GM13976 (cell line): Measurements from ENCODE around the gene SDK1.

Experiments used
- DNase-seq: peaks from one replicate; pipeline ENCODE4 v3.0.0; 2012; ENCODE audit warnings: low spot score
- CTCF ChIP-seq: IDR thresholded peaks from 2 replicates; pipeline ENCODE4 v1.5.1; 2012; ENCODE audit warnings: borderline replicate concordance, mild to moderate bottlenecking; ENCODE audit not compliant: insufficient read depth; ENCODE audit errors: extremely low read depth, missing control alignments, control extremely low read depth
- in situ Hi-C: fragments of 300-500 bp; cut with MboI; formaldehyde crosslinking; loops from one replicate; pipeline ENCODE4 v1.12.0; 2022; ENCODE audit warnings: low sequenced_read_pairs, mixed read lengths, inconsistent platforms; ENCODE audit not compliant: unreplicated experiment

Gene SDK1

GRCh38 chr7:4022265-4022664, 721.2 kb downstream of the SDK1 start:
- in situ Hi-C loops: no loop called here
- no peak for DNase-seq
- TF ChIP-seq CTCF: no peak

DNA sequence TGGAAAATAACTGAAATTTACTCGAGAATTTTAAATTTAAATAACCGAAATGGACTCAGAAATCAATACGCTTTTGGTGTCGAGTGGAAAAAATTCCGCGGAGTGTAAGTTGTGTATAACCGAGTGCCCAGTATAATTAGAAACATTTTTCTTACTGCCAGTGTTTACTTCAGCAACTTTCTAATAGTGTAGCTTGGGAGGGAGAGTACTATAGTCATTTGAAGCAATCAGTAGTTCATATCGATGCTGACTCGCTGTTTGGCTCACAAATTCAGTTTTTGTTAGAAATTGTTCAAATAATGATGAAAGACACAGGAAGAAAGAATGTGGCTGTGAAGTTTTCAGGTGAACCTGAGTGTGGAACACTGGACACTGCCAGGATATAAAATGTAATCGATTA, 722.5 kb downstream of the SDK1 start:
- TF ChIP-seq CTCF: no peak
- in situ Hi-C loops: no loop called here
- no peak for DNase-seq

GRCh38 chr7:4024133-4024532, 723.1 kb downstream of the SDK1 start:
- in situ Hi-C loops: no loop called here
- TF ChIP-seq CTCF: no peak
- DNase-seq: no peak

DNA sequence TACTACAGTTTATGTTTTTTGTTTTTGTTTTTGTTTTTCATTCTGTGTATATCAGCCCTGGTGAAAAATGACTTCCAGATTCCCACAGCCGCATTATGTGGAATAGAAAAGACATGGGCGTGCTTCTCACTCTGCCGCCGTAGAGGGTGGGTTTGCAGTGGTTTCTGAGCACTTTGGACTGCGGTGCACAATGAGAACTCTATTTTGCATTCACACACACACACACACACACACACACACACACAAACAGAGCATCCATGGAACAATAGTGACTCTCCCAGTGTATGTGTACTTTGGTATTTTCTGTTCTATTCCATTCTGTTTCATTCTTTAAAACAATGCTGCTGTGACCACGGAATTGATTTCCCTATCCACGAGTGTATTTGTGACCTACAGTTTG, 723.8 kb downstream of the SDK1 start:
- no peak for DNase-seq
- in situ Hi-C loops: no loop called here
- TF ChIP-seq CTCF: no peak

GRCh38 chr7:4025210-4025609, 724.2 kb downstream of the SDK1 start:
- in situ Hi-C loops: no loop called here
- no peak for TF ChIP-seq CTCF
- DNase-seq: no peak

DNA sequence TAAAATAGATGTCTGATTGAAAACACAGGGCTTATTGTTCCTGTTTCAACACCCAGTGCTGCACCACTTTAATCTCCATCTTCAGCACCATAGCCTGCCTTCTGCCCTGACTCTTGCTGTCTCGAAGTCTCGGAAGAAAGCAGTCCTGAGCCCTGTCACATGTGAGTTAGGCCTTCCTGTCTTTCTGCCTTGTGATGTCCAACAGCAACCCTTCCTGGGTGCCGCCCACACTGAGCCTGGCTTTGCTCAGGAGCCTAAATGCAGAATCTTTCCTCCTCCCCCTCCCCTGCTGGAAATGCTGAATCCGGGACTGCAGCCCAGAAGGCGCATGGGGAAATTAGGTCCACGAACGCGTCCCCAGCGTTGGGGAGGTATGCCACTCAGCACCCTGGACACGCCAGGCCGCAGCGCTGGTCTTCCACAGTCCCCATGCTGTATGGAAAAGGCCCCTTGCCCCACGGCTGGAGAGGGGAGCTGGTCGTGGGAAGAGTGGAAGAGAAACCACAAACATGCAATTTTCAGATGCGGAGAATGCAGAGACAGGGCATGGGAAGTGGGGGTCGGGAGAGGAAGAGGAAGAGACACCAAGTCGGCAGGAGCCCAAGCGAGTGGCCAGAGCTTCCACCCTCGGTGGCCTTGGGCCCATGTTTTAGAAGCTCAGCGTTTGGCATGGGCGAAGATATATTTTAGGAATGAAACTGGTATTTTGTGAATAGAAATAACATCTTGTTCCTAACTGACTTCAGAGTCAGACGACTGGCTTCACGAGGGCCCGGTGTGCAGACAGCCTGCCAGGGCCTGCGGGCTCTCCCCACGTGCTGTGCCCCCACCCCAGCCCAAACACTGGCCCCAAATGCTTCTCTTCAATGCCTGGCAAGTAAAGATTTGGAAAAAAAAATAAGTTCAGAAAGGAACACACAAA, 724.9 kb downstream of the SDK1 start:
- TF ChIP-seq CTCF: no peak
- in situ Hi-C loops: no loop called here
- no peak for DNase-seq
